OCI-LY1 (cell line): ENCODE results near the gene ZNF366.

Experiments used
- H2AFZ ChIP-seq: fragments of 200-600 bp; sonication (generic), shearing (Covaris generic); 2 replicates; pipeline ENCODE4 v1.6.0; 2014; ENCODE audit warnings: antibody characterized with exemption, mild to moderate bottlenecking, low read length
- H3F3A ChIP-seq: fragments of 200-600 bp; sonication (generic), shearing (Covaris generic); 2 replicates; pipeline ENCODE4 v1.6.0; 2014; ENCODE audit warnings: mild to moderate bottlenecking, antibody characterized with exemption, low read length, moderate library complexity; ENCODE audit not compliant: insufficient read depth
- H3K27ac ChIP-seq: fragments of 200-600 bp; sonication (generic); 2 replicates; pipeline ENCODE4 v1.5.1; 2014; ENCODE audit warnings: low read length, mixed run types, mild to moderate bottlenecking, low read depth; ENCODE audit not compliant: poor library complexity, severe bottlenecking
- H3K27me3 ChIP-seq: fragments of 200-600 bp; sonication (generic); 2 replicates; pipeline ENCODE4 v1.6.0; 2014; ENCODE audit warnings: antibody characterized with exemption, mild to moderate bottlenecking, low read length, moderate library complexity; ENCODE audit not compliant: insufficient read depth
- H3K36me3 ChIP-seq: fragments of 200-600 bp; sonication (generic); 2 replicates; pipeline ENCODE4 v1.6.1; 2014; ENCODE audit warnings: mild to moderate bottlenecking, antibody characterized with exemption, low read length, moderate library complexity, mixed read lengths; ENCODE audit not compliant: insufficient read depth
- H3K4me1 ChIP-seq: fragments of 200-600 bp; sonication (generic); 2 replicates; pipeline ENCODE4 v1.5.1; 2014; ENCODE audit warnings: mild to moderate bottlenecking, low read length, moderate library complexity; ENCODE audit not compliant: insufficient read depth, severe bottlenecking
- H3K4me2 ChIP-seq: fragments of 200-600 bp; sonication (generic), shearing (Covaris generic); 2 replicates; pipeline ENCODE4 v1.6.1; 2014; ENCODE audit warnings: low read length
- H3K4me3 ChIP-seq: fragments of 200-600 bp; sonication (generic); 2 replicates; pipeline ENCODE4 v1.5.1; 2014; ENCODE audit warnings: low read length, low read depth, mild to moderate bottlenecking, mixed read lengths; ENCODE audit not compliant: poor library complexity, severe bottlenecking
- H3K79me2 ChIP-seq: fragments of 200-600 bp; shearing (Covaris generic); 2 replicates; pipeline ENCODE4 v1.6.1; 2016; ENCODE audit warnings: mixed run types, low read length, mixed read lengths; ENCODE audit not compliant: insufficient read depth
- H3K9ac ChIP-seq: fragments of 200-600 bp; sonication (generic), shearing (Covaris generic); 2 replicates; pipeline ENCODE4 v1.6.1; 2014; ENCODE audit warnings: mild to moderate bottlenecking, low read length, mixed read lengths
- H3K9me2 ChIP-seq: fragments of 200-600 bp; sonication (generic), shearing (Covaris generic); 2 replicates; pipeline ENCODE4 v1.6.1; 2014; ENCODE audit warnings: low read depth, mild to moderate bottlenecking, low read length, mixed read lengths
- H3K9me3 ChIP-seq: fragments of 200-600 bp; shearing (Covaris generic); 2 replicates; pipeline ENCODE4 v1.6.1; 2014; ENCODE audit warnings: low read length, mixed read lengths
- H4K20me1 ChIP-seq: fragments of 200-600 bp; sonication (generic), shearing (Covaris generic); 2 replicates; pipeline ENCODE4 v1.6.0; 2016; ENCODE audit warnings: mild to moderate bottlenecking, low read length; ENCODE audit not compliant: insufficient read depth
- EZH2 ChIP-seq: fragments of 200-600 bp; sonication (generic), shearing (Covaris generic); IDR thresholded peaks from 2 replicates; pipeline ENCODE4 v1.8.0; 2017; ENCODE audit warnings: borderline replicate concordance, mixed run types, mild to moderate bottlenecking, antibody characterized with exemption, low read length, moderate library complexity, mixed read lengths
- TF ChIP-seq, protein P1 (sequence below): fragments of 200-600 bp; sonication (generic), shearing (Covaris generic); IDR thresholded peaks from 2 replicates; pipeline ENCODE4 v1.5.1; 2017; ENCODE audit warnings: mild to moderate bottlenecking, antibody characterized with exemption, low read length, moderate library complexity, mixed read lengths

ZNF366 gene

GRCh38 chr5:72510610-72511181 lies 3.5 kb upstream of the ZNF366 start:
- no peaks in the 10 kb centered on the region for H4K20me1 ChIP-seq
- no peak overlapping the region for H3K4me3 ChIP-seq
- H3F3A ChIP-seq: no peaks in the 10 kb centered on the region
- no peaks in the 10 kb centered on the region for H3K4me1 ChIP-seq
- H3K9ac ChIP-seq: no peak overlapping the region
- peaks cover 8% of the 10 kb centered on the region; the same call in 1 of the 2 replicates for H3K27me3 ChIP-seq
- no peak overlapping the region for H2AFZ ChIP-seq
- H3K79me2 ChIP-seq: no peaks in the 10 kb centered on the region
- no peaks in the 10 kb centered on the region for H3K9me3 ChIP-seq
- no peak overlapping the region for H3K27ac ChIP-seq
- H3K36me3 ChIP-seq: no peaks in the 10 kb centered on the region
- TF ChIP-seq, protein P1, sequence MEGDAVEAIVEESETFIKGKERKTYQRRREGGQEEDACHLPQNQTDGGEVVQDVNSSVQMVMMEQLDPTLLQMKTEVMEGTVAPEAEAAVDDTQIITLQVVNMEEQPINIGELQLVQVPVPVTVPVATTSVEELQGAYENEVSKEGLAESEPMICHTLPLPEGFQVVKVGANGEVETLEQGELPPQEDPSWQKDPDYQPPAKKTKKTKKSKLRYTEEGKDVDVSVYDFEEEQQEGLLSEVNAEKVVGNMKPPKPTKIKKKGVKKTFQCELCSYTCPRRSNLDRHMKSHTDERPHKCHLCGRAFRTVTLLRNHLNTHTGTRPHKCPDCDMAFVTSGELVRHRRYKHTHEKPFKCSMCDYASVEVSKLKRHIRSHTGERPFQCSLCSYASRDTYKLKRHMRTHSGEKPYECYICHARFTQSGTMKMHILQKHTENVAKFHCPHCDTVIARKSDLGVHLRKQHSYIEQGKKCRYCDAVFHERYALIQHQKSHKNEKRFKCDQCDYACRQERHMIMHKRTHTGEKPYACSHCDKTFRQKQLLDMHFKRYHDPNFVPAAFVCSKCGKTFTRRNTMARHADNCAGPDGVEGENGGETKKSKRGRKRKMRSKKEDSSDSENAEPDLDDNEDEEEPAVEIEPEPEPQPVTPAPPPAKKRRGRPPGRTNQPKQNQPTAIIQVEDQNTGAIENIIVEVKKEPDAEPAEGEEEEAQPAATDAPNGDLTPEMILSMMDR: no peak
- no peak for TF ChIP-seq EZH2
- H3K4me2 ChIP-seq: no peak overlapping the region
- no peaks in the 10 kb centered on the region for H3K9me2 ChIP-seq

DNA sequence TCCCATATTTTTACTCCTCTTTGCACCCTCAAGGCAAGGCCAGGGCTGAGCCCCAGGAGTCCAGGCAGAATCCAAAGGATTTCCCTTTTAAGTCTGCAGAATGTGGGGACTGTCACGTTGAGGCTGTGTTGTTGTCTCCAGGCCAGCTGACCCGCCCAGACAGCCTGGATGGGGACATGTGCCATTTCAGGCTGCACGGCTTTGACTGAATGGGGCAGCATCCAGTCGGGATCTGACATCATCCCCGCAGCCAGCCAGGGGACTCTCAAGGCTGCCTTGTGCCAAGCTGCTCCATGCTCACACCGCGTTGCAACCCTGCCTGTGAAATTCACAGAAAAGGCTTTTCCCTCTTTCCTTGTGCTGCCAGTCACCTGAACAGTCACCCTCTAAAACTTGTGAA lies 2.2 kb upstream of the ZNF366 start:
- Histone ChIP-seq H3K4me1 (no peaks in the 10 kb centered on the region), H3K27ac (no peak overlapping the region), H2AFZ (no peak overlapping the region), H4K20me1 (no peaks in the 10 kb centered on the region), H3K79me2 (no peaks in the 10 kb centered on the region), H3K36me3 (no peaks in the 10 kb centered on the region), H3K4me2 (no peak overlapping the region), H3K9me2 (no peaks in the 10 kb centered on the region), H3K4me3 (no peak overlapping the region), H3K9me3 (no peaks in the 10 kb centered on the region), H3F3A (no peaks in the 10 kb centered on the region), H3K27me3 (peaks cover 8% of the 10 kb centered on the region; the same call in 1 of the 2 replicates), H3K9ac (no peak overlapping the region)
- TF ChIP-seq, protein P1: no peak
- no peak for TF ChIP-seq EZH2

- no peak for TF ChIP-seq EZH2
- TF ChIP-seq, protein P1: no peak
- Histone ChIP-seq H3K9me2 (no peaks in the 10 kb centered on the region), H2AFZ (no peak overlapping the region), H3K36me3 (no peaks in the 10 kb centered on the region), H4K20me1 (no peaks in the 10 kb centered on the region), H3K9ac (no peak overlapping the region), H3K27ac (no peak overlapping the region), H3K4me1 (no peaks in the 10 kb centered on the region), H3K4me3 (no peak overlapping the region), H3K79me2 (no peaks in the 10 kb centered on the region), H3K9me3 (no peaks in the 10 kb centered on the region), H3K27me3 (peaks cover 11% of the 10 kb centered on the region; the same call in 1 of the 2 replicates), H3F3A (no peaks in the 10 kb centered on the region), H3K4me2 (no peak overlapping the region)
Observed at GRCh38 chr5:72508241-72509170, 1.3 kb upstream of the ZNF366 start.
